HL-60/S4 treated with phorbol 12-myristate 13-acetate at 8.2 ng/mL for 4 days and 3 days (cell line): ENCODE results near the gene AP3S2.
"Not testable (repeated sequence)": the region's sequence is repeated elsewhere in the genome, so short reads cannot be mapped to it uniquely, and the experiment has no call there.

ENCODE experiments used
- in situ Hi-C: fragments of 300-500 bp; cut with MboI; formaldehyde crosslinking; loops from 2 replicates; pipeline ENCODE4 v1.15.0; 2022; ENCODE audit warnings: low sequenced_read_pairs

Gene AP3S2

GRCh38 chr15:89893696-89894447 is at the start of gene AP3S2:
Gene AP3S2, minus strand, starts transcription at chr15:89893994. Its CDS starts 45 bp downstream, at chr15:89893949.
- in situ Hi-C loops, result loop anchor here (25.0 kb wide), 1 partner anchor 193 kb away; no protein-coding TSS in a partner anchor

- in situ Hi-C loops, result no loop called here
Observed at GRCh38 chr15:89939910-89940309, 46.1 kb upstream of the AP3S2 start.

- in situ Hi-C loops, result not testable (repeated sequence)
Observed at GRCh38 chr15:89939377-89939776, 45.6 kb upstream of the AP3S2 start.

- in situ Hi-C loops, result no loop called here
Observed at GRCh38 chr15:89937365-89938350, 43.9 kb upstream of the AP3S2 start.

GRCh38 chr15:89936786-89937265 is 43.0 kb upstream of the AP3S2 start:
- in situ Hi-C loops, result no loop called here

- in situ Hi-C loops, result no loop called here
Observed at GRCh38 chr15:89936051-89936785, 42.4 kb upstream of the AP3S2 start.

GRCh38 chr15:89932880-89933279 is 39.1 kb upstream of the AP3S2 start:
- in situ Hi-C loops, result no loop called here

GRCh38 chr15:89928421-89928820 is 34.6 kb upstream of the AP3S2 start:
- in situ Hi-C loops, result no loop called here

- in situ Hi-C loops, result no loop called here
Observed at GRCh38 chr15:89926158-89926557, 32.4 kb upstream of the AP3S2 start.

GRCh38 chr15:89917442-89918101 is 23.8 kb upstream of the AP3S2 start:
- in situ Hi-C loops, result no loop called here

- in situ Hi-C loops, result no loop called here
Observed at GRCh38 chr15:89916660-89917059, 22.9 kb upstream of the AP3S2 start.

- in situ Hi-C loops, result no loop called here
Observed at GRCh38 chr15:89912674-89913396, 19.0 kb upstream of the AP3S2 start, which contains the start of gene ARPIN. Gene ARPIN, minus strand, starts transcription at chr15:89912952. Its CDS starts 117 bp downstream, at chr15:89912835.

- in situ Hi-C loops, result no loop called here
Observed at GRCh38 chr15:89912145-89912673, 18.4 kb upstream of the AP3S2 start.

GRCh38 chr15:89910891-89911626 is 17.3 kb upstream of the AP3S2 start:
- in situ Hi-C loops, result no loop called here

- in situ Hi-C loops, result no loop called here
Observed at GRCh38 chr15:89909611-89910010, 15.8 kb upstream of the AP3S2 start.

GRCh38 chr15:89908226-89908625 is 14.4 kb upstream of the AP3S2 start:
- in situ Hi-C loops, result no loop called here

- in situ Hi-C loops, result no loop called here
Observed at GRCh38 chr15:89907289-89907688, 13.5 kb upstream of the AP3S2 start.

GRCh38 chr15:89905846-89906378 is 12.1 kb upstream of the AP3S2 start:
- in situ Hi-C loops, result no loop called here
